Measurements from ENCODE around the gene CD300LB.
"Not testable (repeated sequence)": the region's sequence is repeated elsewhere in the genome, so short reads cannot be mapped to it uniquely, and the experiment has no call there.

CD300LB gene

DNA sequence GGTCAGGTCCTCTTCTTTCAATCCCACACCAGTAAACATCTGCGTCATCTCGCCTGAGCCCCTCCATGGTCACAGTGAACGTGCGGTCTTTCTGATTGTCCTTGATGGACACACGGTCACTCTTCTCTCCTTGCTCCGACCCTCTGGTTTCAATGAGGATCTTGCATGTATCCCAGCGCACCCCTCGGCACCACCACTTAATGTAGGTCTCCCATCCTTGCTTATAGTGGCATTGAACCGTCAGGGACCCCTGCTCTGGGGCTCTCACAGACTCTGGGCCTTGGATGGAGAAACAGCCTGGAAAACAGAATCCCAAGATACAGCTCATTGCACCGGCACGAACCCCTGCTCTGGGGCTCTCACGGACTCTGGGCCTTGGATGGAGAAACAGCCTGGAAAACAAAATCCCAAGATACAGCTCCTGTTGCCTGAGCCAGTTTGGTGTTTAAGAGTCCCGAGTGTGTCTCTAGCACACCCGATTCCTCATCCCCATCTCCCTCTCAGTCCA, 5.4 kb downstream of the CD300LB start:
- no peak for DNase-seq (ENCODE audit: low spot score)

GRCh38 chr17:74525465-74525725, 5.9 kb downstream of the CD300LB start:
- DNase-seq (ENCODE audit: low spot score): no peak

GRCh38 chr17:74524653-74525464, 6.4 kb downstream of the CD300LB start:
- no peak for DNase-seq (ENCODE audit: low spot score)

DNA sequence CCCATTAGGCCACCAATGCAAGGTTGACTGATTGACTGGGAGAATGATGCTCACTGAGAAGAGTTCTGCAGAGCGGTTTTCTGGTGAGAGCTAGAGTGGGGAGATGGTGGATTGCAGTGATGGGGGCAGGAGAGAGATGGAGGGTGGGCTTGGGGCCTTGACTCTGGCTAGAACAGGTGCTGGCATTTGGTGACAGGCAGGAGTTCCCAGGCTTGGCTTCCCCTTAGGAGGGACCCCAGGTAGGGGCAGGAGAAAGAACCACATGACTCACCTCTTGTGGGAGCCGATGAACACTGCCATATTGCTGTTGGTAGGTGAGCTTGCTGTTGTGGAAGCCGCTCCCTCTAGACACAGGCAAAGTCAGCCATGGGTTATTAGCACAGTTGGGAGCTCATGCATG, 8.0 kb downstream of the CD300LB start:
- no peak for DNase-seq (ENCODE audit: low spot score)

DNA sequence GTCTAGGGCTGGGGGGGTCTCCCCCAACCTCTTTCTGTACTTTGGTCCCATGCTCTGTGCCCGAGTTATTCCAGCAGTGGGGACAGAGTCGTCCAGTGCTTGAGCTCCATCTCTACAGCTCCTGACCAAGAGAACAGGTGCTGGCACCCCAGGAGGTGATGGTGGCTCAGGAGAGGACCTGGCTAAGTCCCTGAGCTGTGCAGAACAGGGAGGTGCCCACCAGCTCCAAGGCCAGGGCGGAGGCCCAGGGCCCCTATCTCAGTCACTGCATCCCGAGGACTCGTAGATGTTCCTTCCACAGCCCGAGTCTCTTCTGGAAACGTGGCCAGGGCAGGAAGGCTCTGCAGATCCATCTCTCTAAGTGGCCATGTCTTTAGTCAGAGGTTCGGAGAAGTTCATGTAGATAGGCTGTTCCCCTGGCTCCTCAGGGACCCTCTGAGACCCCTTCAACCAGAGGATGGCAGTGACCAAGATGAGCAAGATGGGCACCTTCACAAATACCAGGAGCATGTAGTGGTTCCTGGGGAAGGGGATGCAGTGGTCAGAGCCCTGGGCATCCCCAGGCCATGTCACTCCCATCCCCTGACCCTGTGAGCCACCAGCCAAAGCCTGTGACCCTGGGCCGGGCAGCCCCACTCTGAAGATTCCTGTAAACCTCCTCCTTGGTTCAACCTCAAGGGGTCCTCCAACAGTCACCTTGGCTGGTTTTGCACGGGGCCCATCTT, 8.7 kb downstream of the CD300LB start:
- no peak for DNase-seq (ENCODE audit: low spot score)

- peak; percentile 48 for DNase-seq (ENCODE audit: low spot score)
Measured at GRCh38 chr17:74521701-74522201, 9.5 kb downstream of the CD300LB start.

DNA sequence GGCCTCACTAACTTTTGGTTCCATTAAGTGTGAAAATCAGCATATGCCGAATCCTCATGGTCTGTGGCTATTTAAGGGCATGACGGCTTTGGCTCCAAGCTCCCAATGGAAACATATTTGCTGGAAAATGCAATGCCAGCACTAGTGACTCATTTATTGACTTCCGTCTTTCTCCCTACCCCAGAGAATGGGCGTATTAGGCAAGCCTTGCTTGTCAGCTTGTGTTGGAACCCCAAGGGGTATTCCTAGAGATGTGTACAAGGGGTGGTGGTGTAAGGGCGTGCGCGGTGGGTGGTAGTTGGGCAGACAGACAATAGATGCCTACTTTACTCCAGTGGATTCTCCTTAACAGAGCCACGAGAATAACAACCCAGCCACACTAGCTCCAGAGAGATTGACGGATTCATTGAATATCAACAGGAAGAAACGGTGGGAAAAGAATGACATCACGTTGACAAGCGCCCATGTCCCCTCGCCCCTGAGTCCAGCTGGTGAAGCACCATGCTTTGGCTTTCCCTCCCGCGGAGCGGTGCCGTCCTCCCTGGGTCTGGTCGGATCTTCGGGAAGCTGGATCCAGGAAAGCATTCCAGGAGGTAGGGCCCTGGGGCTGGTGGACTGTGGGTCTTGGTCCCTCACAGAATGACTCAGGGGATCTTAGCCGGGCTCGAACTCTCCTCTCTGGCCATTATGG, 10.3 kb downstream of the CD300LB start:
- peak; percentile 39 for DNase-seq (ENCODE audit: low spot score)

- DNase-seq (ENCODE audit: low spot score): peak; percentile 63
Measured at GRCh38 chr17:74520016-74520434, 11.2 kb downstream of the CD300LB start.

- DNase-seq (ENCODE audit: low spot score): not testable (repeated sequence)
Measured at GRCh38 chr17:74518413-74518981, 12.8 kb downstream of the CD300LB start.

DNA sequence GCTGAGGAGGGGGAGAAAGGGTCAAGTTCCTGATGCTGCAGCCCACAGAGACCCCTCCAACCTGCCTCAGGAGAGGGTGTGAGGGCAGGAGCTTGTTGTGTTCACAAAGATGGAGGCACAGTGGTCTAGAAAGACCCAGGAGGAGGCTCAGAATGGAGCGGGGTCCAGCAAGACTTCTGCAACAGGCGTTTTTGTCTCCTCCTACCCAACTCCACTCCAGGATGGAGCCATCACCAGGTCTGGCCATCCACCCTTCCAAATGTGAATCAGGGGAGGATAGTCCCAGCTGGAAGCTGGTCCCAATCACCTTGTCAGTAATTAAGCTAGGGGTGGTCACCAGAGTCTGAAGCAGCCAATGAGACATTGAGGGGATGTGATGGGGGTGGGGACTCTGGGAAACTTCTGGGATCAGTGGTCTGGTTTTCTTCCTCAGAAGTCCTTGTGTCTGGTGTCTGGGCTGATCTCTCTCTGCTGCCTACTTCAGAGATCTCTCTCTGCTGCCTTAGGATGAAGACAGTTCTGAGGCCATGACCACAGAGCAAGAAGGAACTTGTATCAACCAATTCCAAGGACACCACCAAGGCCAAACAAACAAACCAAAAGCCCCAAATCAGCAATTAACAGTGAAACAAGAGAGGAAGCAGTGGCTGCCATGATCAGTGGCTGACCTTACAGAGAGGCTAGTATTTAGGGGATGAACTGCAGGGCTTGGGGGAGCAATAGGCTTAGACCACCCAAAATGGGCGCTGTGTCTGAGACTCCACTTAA, 14.5 kb downstream of the CD300LB start:
- DNase-seq (ENCODE audit: low spot score): no peak

- DNase-seq (ENCODE audit: low spot score): no peak
Measured at GRCh38 chr17:74515941-74516340, 15.3 kb downstream of the CD300LB start.

- no peak for DNase-seq (ENCODE audit: low spot score)
Measured at GRCh38 chr17:74514632-74515334, 16.5 kb downstream of the CD300LB start.

DNA sequence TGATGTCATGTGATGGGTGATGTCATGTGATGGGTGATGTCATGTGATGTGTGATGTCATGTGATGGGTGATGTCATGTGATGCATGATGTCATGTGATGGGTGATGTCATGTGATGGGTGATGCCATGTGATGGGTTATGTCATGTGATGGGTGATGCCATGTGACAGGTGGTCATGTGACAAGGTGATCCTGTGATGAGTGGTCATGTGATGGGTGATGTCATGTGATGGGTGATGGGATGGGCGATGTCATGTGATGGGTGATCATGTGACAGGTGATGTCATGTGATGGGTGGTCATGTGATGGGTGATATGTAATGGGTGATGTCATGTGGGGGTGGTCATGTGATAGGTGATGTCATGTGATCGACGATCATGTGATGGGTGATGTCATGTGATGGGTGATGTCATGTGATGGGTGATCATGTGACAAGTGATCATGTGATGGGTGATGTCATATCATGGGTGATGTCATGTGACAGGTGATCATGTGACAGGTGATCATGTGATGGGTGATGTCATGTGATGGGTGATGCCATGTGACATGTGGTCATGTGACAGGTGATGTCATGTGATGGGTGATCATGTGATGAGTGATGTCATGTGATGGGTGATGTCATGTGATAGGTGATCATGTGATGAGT, 17.2 kb downstream of the CD300LB start:
- DNase-seq (ENCODE audit: low spot score): peak; percentile 52

GRCh38 chr17:74512624-74513091, 18.6 kb downstream of the CD300LB start:
- DNase-seq (ENCODE audit: low spot score): peak; percentile 46

DNA sequence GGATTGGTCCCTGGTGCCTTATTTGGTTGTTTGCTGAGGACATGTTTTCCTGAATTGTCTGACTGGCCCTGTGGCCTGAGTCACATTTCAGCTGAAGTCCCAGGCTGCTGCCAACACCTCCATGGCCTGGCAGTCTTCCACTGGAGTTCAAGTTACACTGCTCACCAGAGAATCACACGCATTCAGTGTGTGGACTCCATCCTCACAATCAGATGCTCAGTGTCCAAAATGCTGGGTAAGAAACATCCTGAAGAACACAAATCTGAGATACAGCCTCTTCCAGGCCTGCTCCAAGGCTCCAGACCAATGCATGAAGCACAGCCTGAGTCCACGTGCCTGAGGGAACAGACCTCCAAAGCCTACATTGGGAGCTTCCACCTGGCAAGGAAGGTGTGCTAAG, 19.2 kb downstream of the CD300LB start:
- DNase-seq (ENCODE audit: low spot score): no peak

- no peak for DNase-seq (ENCODE audit: low spot score)
Measured at GRCh38 chr17:74508156-74508555, 23.1 kb downstream of the CD300LB start.

DNA sequence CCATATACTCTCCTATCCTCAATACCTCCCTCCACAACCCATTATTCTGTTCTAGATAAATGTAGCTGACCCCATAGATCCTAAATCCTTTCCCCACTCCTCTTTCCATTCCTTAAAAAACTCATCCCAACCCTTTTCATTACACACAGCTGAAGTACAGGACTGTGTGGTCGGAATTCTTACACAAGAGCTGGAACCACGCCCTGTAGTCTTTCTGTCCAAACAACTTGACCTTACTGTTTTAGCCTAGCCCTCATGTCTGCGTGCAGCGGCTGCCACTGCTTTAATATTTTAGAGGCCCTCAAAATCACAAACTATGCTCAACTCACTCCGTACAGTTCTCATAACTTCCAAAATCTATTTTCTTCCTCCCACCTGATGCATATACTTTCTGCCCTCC, 27.3 kb downstream of the CD300LB start:
- DNase-seq (ENCODE audit: low spot score): not testable (repeated sequence)

GRCh38 chr17:74502861-74503260, 28.4 kb downstream of the CD300LB start:
- DNase-seq (ENCODE audit: low spot score): no peak

DNA sequence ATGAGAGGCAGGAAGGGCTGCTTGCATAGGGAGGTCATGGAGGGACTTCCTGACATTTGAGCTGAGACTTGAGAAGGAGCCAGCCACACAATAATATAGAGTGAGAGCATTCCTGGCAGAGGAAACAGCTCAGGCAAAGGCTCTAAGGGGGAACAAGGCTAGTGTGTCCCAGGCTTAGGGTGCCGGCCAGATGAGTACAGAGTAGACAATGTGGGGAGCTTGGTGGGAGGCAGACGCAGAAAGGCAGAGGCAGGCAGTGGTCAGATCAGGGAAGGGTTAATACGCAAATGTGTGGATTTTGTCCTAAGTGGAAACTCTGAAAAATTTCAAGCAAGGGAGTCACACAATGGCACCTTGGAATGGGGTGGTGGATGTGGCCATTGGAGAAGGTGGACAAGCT, 31.3 kb downstream of the CD300LB start:
- no peak for DNase-seq (ENCODE audit: low spot score)

- no peak for DNase-seq (ENCODE audit: low spot score)
Measured at GRCh38 chr17:74497471-74497870, 33.8 kb downstream of the CD300LB start.
